GM23338 (cell line): ENCODE measurements around the gene GALR2. TPM values are rescaled to one million over a fixed set of nuclear protein-coding genes. Genes with fewer than 3 reads are reported as not detected.

Experiments used
- ATAC-seq: fragments of 200-7000 bp; cut with Tn5 transposase; 3 replicates; pipeline ENCODE4 v1.9.1; 2020
- DNase-seq: peaks from one replicate; pipeline ENCODE4 v3.0.0-alpha.2; 2015; ENCODE audit warnings: low spot score
- H2AFZ ChIP-seq: fragments of 200-600 bp; sonication (generic); 2 replicates; pipeline ENCODE4 v1.8.0; 2016; ENCODE audit warnings: antibody characterized with exemption, mild to moderate bottlenecking, moderate library complexity
- H3F3A ChIP-seq: fragments of 200-600 bp; sonication (generic); replicated peaks from 2 replicates; pipeline ENCODE4 v1.8.0; 2017; ENCODE audit warnings: antibody characterized with exemption, mixed run types, low read depth
- H3K27ac ChIP-seq: fragments of 200-600 bp; sonication (generic); 2 replicates; pipeline ENCODE4 v1.6.1; 2016; ENCODE audit warnings: low read depth
- H3K27me3 ChIP-seq: fragments of 200-600 bp; sonication (generic); 2 replicates; pipeline ENCODE4 v1.8.0; 2016; ENCODE audit warnings: mild to moderate bottlenecking, mixed run types, moderate library complexity; ENCODE audit not compliant: insufficient read depth
- H3K36me3 ChIP-seq: fragments of 200-600 bp; sonication (generic); 2 replicates; pipeline ENCODE4 v1.8.0; 2016; ENCODE audit warnings: mild to moderate bottlenecking; ENCODE audit not compliant: insufficient read depth
- H3K4me1 ChIP-seq: fragments of 200-600 bp; sonication (generic); 2 replicates; pipeline ENCODE4 v1.8.0; 2016; ENCODE audit warnings: mild to moderate bottlenecking, moderate library complexity; ENCODE audit not compliant: insufficient read depth
- H3K4me2 ChIP-seq: fragments of 200-600 bp; sonication (generic); 2 replicates; pipeline ENCODE4 v1.7.1; 2017; ENCODE audit warnings: mixed run types
- H3K4me3 ChIP-seq: fragments of 200-600 bp; sonication (generic); 2 replicates; pipeline ENCODE4 v1.6.1; 2016; ENCODE audit warnings: mixed run types
- H3K79me2 ChIP-seq: fragments of 200-600 bp; sonication (generic); replicated peaks from 2 replicates; pipeline ENCODE4 v1.8.0; 2017; ENCODE audit warnings: mild to moderate bottlenecking; ENCODE audit not compliant: insufficient read depth
- H3K9me2 ChIP-seq: fragments of 200-600 bp; sonication (generic); 2 replicates; pipeline ENCODE4 v1.8.0; 2017; ENCODE audit not compliant: insufficient read depth
- H4K20me1 ChIP-seq: fragments of 200-600 bp; sonication (generic); replicated peaks from 2 replicates; pipeline ENCODE4 v1.8.0; 2017; ENCODE audit warnings: mild to moderate bottlenecking; ENCODE audit not compliant: insufficient read depth
- H3K27ac Mint-ChIP-seq: 2 replicates; pipeline ENCODE4 v1.8.0; 2020; ENCODE audit warnings: inconsistent platforms, mild to moderate bottlenecking, moderate library complexity, mixed read lengths
- H3K27me3 Mint-ChIP-seq: 3 replicates; pipeline ENCODE4 v1.8.0; 2022; ENCODE audit warnings: low read depth, mild to moderate bottlenecking, moderate library complexity, mixed read lengths, inconsistent platforms; ENCODE audit not compliant: insufficient read depth, poor library complexity
- H3K36me3 Mint-ChIP-seq: 3 replicates; pipeline ENCODE4 v1.8.0; 2021; ENCODE audit warnings: low read depth, mild to moderate bottlenecking, inconsistent platforms, moderate library complexity, mixed read lengths
- H3K4me1 Mint-ChIP-seq: 3 replicates; pipeline ENCODE4 v1.8.0; 2020; ENCODE audit warnings: mild to moderate bottlenecking, inconsistent platforms, mixed read lengths
- H3K4me3 Mint-ChIP-seq: 3 replicates; pipeline ENCODE4 v1.8.0; 2021; ENCODE audit warnings: moderate library complexity, mild to moderate bottlenecking, inconsistent platforms, mixed read lengths
- H3K9me3 Mint-ChIP-seq: 3 replicates; pipeline ENCODE4 v1.8.0; 2020; ENCODE audit warnings: moderate library complexity, mild to moderate bottlenecking, inconsistent platforms, mixed read lengths
- CREB1 ChIP-seq: fragments of 250-450 bp; sonication (Bioruptor Pico); IDR thresholded peaks from 2 replicates; pipeline ENCODE4 v1.5.0; 2020; ENCODE audit warnings: low read depth, mild to moderate bottlenecking, moderate library complexity
- CTCF ChIP-seq, 2 experiments: fragments of 200-600 bp in 1 of 2; sonication (generic) in 1 of 2; conservative IDR thresholded peaks; 2 replicates each; pipeline versions ENCODE4 v1.5.1 to v1.6.1; 2016 to 2017; ENCODE audit warnings: antibody characterized with exemption in 2 of 2, low read depth in 2 of 2, mild to moderate bottlenecking in 2 of 2, moderate library complexity in 1 of 2
- ETS1 ChIP-seq: IDR thresholded peaks from 2 replicates; pipeline ENCODE4 v1.6.1; 2016; ENCODE audit warnings: antibody characterized with exemption
- EZH2 ChIP-seq: fragments of 200-600 bp; sonication (generic); IDR thresholded peaks from one replicate; pipeline ENCODE4 v1.8.0; 2017; ENCODE audit warnings: antibody characterized with exemption, mild to moderate bottlenecking, low read depth; ENCODE audit not compliant: unreplicated experiment
- EZH2phosphoT487 ChIP-seq: fragments of 200-600 bp; sonication (generic); IDR thresholded peaks from one replicate; pipeline ENCODE4 v1.8.1; 2018; ENCODE audit warnings: antibody characterized with exemption; ENCODE audit not compliant: unreplicated experiment
- JUNB ChIP-seq: IDR thresholded peaks from one replicate; pipeline ENCODE4 v1.6.1; 2016; ENCODE audit warnings: antibody characterized with exemption; ENCODE audit not compliant: unreplicated experiment
- NANOG ChIP-seq: IDR thresholded peaks from 2 replicates; pipeline ENCODE4 v1.6.1; 2016; ENCODE audit warnings: antibody characterized with exemption, borderline replicate concordance
- POLR2AphosphoS5 ChIP-seq: IDR thresholded peaks from 2 replicates; pipeline ENCODE4 v1.6.1; 2016; ENCODE audit warnings: antibody characterized with exemption, low read depth
- REST ChIP-seq: IDR thresholded peaks from one replicate; pipeline ENCODE4 v1.6.1; 2018; ENCODE audit warnings: antibody characterized with exemption; ENCODE audit not compliant: unreplicated experiment
- STAT1 ChIP-seq: IDR thresholded peaks from one replicate; pipeline ENCODE4 v1.6.1; 2016; ENCODE audit warnings: antibody characterized with exemption; ENCODE audit not compliant: unreplicated experiment
- ZNF114 ChIP-seq: fragments of 250-450 bp; sonication (Bioruptor Pico); IDR thresholded peaks from 2 replicates; pipeline ENCODE4 v1.5.0; 2020; ENCODE audit warnings: mild to moderate bottlenecking, moderate library complexity
- ZNF331 ChIP-seq: fragments of 250-450 bp; sonication (Bioruptor Pico); IDR thresholded peaks from 2 replicates; pipeline ENCODE4 v1.5.0; 2020; ENCODE audit warnings: low read depth, mild to moderate bottlenecking, moderate library complexity
- ZNF462 ChIP-seq: fragments of 250-450 bp; sonication (Bioruptor Pico); IDR thresholded peaks from 2 replicates; pipeline ENCODE4 v1.5.0; 2020; ENCODE audit warnings: mild to moderate bottlenecking, moderate library complexity
- polyA plus RNA-seq: library from polyadenylated mRNA; unstranded; fragments of >200 nt; fragmentation: Nextera tagmentation; extraction: Ambion mirVana; gene quantifications from 2 replicates; pipeline ENCODE4 v1.2.1, GENCODE V29; 2016
- total RNA-seq: library from RNA; depleted of rRNA; stranded (reverse); fragments of >200 nt; shearing (Covaris generic); gene quantifications from 2 replicates; pipeline ENCODE4 v1.2.3, GENCODE V29; 2014

GALR2 gene
- total and polyA plus RNA-seq, 2 experiments from 2014 or later = 0.50 to 2.2 TPM

GRCh38 chr17:76090517-76091129, 16.0 kb downstream of the GALR2 start:
- Histone ChIP-seq H3F3A (no peaks in the 10 kb centered on the region), H3K36me3 (peaks cover 6% of the 10 kb centered on the region; the same call in 1 of the 2 replicates), H2AFZ (no peak overlapping the region), H4K20me1 (no peaks in the 10 kb centered on the region; the same call in 1 of the 2 replicates), H3K4me2 (no peak overlapping the region), H3K27me3 (no peaks in the 10 kb centered on the region), H3K9me2 (no peaks in the 10 kb centered on the region), H3K4me3 (no peak overlapping the region), H3K27ac (no peak overlapping the region), H3K4me1 (no peaks in the 10 kb centered on the region), H3K79me2 (no peaks in the 10 kb centered on the region)
- H3K4me1 Mint-ChIP-seq = no peaks in the 10 kb centered on the region
- peaks cover 7% of the 10 kb centered on the region for H3K27me3 Mint-ChIP-seq
- no peaks in the 10 kb centered on the region for H3K9me3 Mint-ChIP-seq
- H3K4me3 Mint-ChIP-seq = no peak overlapping the region
- TF ChIP-seq NANOG (no peak), ETS1 (no peak), ZNF462 (no peak), EZH2 (no peak), POLR2AphosphoS5 (no peak), ZNF114 (CRISPR knock-in tag) (no peak), ZNF331 (CRISPR knock-in tag) (no peak), REST (no peak), EZH2phosphoT487 (no peak), JUNB (no peak), CREB1 (CRISPR knock-in tag) (no peak), CTCF (conservative IDR thresholded peaks at IDR 0.05; ENCODE audit: low read depth in 2 of 2) (no peak), STAT1 (no peak)
- peaks cover 63% of the 10 kb centered on the region for H3K36me3 Mint-ChIP-seq
- ATAC-seq (no peak), DNase-seq (no peak)
- no peak overlapping the region for H3K27ac Mint-ChIP-seq
